ENCODE data around the gene JAG2.

GRCh38 chr14:105100910-105101309 lies 67.7 kb downstream of the JAG2 start:
- no peak for TF ChIP-seq ZNF274 (IDR thresholded peaks at IDR 0.05; ENCODE audit: low read depth, low read length)
- TF ChIP-seq YY1 (IDR thresholded peaks at IDR 0.05; ENCODE audit: insufficient read depth, insufficient read length): no peak
- no peak for TF ChIP-seq SUZ12 (IDR thresholded peaks at IDR 0.05; ENCODE audit: extremely low read depth, insufficient read depth, insufficient read length)
